ENCODE data around the gene DTX1.
"Not testable (repeated sequence)": the region's sequence is repeated elsewhere in the genome, so short reads cannot be mapped to it uniquely, and the experiment has no call there.

The DTX1 gene

GRCh38 chr12:113115455-113116126 is 59.1 kb downstream of the DTX1 start:
- no peak for DNase-seq

GRCh38 chr12:113116875-113117274 is 60.3 kb downstream of the DTX1 start:
- DNase-seq, result no peak

- not testable (repeated sequence) for DNase-seq
Measured at GRCh38 chr12:113117684-113118083, 61.2 kb downstream of the DTX1 start.

GRCh38 chr12:113118142-113118541 is 61.6 kb downstream of the DTX1 start:
- DNase-seq, result no peak

- no peak for DNase-seq
Measured at GRCh38 chr12:113119980-113120669, 63.6 kb downstream of the DTX1 start.

- no peak for DNase-seq
Measured at GRCh38 chr12:113120670-113121370, 64.3 kb downstream of the DTX1 start.

GRCh38 chr12:113127791-113128199 is 71.3 kb downstream of the DTX1 start:
- DNase-seq, result no peak

- no peak for DNase-seq
Measured at GRCh38 chr12:113128802-113129663, 72.5 kb downstream of the DTX1 start.

GRCh38 chr12:113129664-113130456 is 73.3 kb downstream of the DTX1 start:
- no peak for DNase-seq

- DNase-seq, result no peak
Measured at GRCh38 chr12:113130457-113131135, 74.1 kb downstream of the DTX1 start.

- no peak for DNase-seq
Measured at GRCh38 chr12:113131556-113131955, 75.0 kb downstream of the DTX1 start.

GRCh38 chr12:113133036-113133435 is 76.5 kb downstream of the DTX1 start:
- DNase-seq, result no peak

GRCh38 chr12:113133666-113134065 is 77.1 kb downstream of the DTX1 start:
- no peak for DNase-seq

GRCh38 chr12:113134071-113134470 is 77.5 kb downstream of the DTX1 start:
- no peak for DNase-seq

GRCh38 chr12:113134521-113134951 is 78.0 kb downstream of the DTX1 start:
- DNase-seq, result no peak

GRCh38 chr12:113135178-113136127 is 78.9 kb downstream of the DTX1 start, which contains the start of gene RASAL1:
RASAL1 (minus strand) TSS chr12:113135761; CDS start chr12:113135462, 299 bp downstream.
- no peak for DNase-seq

- DNase-seq, result no peak
Measured at GRCh38 chr12:113136128-113136989, 79.8 kb downstream of the DTX1 start.

GRCh38 chr12:113136990-113137511 is 80.5 kb downstream of the DTX1 start:
- DNase-seq, result no peak
